MM.1S (cell line): ENCODE measurements around the gene ACER3.

Experiments
- DNase-seq: peaks from one replicate; pipeline ENCODE4 v3.0.0-alpha.2; 2015
- H2AFZ ChIP-seq: fragments of 300-600 bp; sonication (generic); 2 replicates; pipeline ENCODE4 v1.6.0; 2016; ENCODE audit warnings: antibody characterized with exemption, low read length
- H3F3A ChIP-seq: fragments of 300-600 bp; sonication (generic); 2 replicates; pipeline ENCODE4 v1.6.1; 2016; ENCODE audit warnings: mild to moderate bottlenecking, antibody characterized with exemption, low read length, moderate library complexity, mixed read lengths; ENCODE audit not compliant: insufficient read depth
- H3K27ac ChIP-seq: fragments of 300-600 bp; sonication (generic); 2 replicates; pipeline ENCODE4 v1.5.1; 2016; ENCODE audit warnings: mild to moderate bottlenecking, low read length
- H3K27me3 ChIP-seq: fragments of 300-600 bp; sonication (generic); replicated peaks from 2 replicates; pipeline ENCODE4 v1.6.0; 2016; ENCODE audit warnings: low read length; ENCODE audit not compliant: insufficient read depth
- H3K36me3 ChIP-seq: fragments of 300-600 bp; sonication (generic); replicated peaks from 2 replicates; pipeline ENCODE4 v1.6.1; 2016; ENCODE audit warnings: mild to moderate bottlenecking, low read length, mixed read lengths; ENCODE audit not compliant: insufficient read depth
- H3K4me1 ChIP-seq: fragments of 300-600 bp; sonication (generic); 2 replicates; pipeline ENCODE4 v1.6.1; 2016; ENCODE audit warnings: low read length, mixed read lengths
- H3K4me2 ChIP-seq: fragments of 300-600 bp; sonication (generic); 2 replicates; pipeline ENCODE4 v1.6.0; 2016; ENCODE audit warnings: low read depth, low read length
- H3K4me3 ChIP-seq: fragments of 300-600 bp; sonication (generic); 2 replicates; pipeline ENCODE4 v1.5.1; 2016; ENCODE audit warnings: low read length, mixed read lengths
- H3K79me2 ChIP-seq: fragments of 300-600 bp; sonication (generic); 2 replicates; pipeline ENCODE4 v1.6.1; 2016; ENCODE audit warnings: mixed run types, low read length, mixed read lengths
- H3K9ac ChIP-seq: fragments of 300-600 bp; sonication (generic); 2 replicates; pipeline ENCODE4 v1.6.1; 2016; ENCODE audit warnings: low read length, mixed read lengths
- H3K9me2 ChIP-seq: fragments of 300-600 bp; sonication (generic); replicated peaks from 2 replicates; pipeline ENCODE4 v1.6.1; 2016; ENCODE audit warnings: mild to moderate bottlenecking, low read length, mixed read lengths; ENCODE audit not compliant: insufficient read depth
- H3K9me3 ChIP-seq: fragments of 300-600 bp; sonication (generic); replicated peaks from 2 replicates; pipeline ENCODE4 v1.6.1; 2016; ENCODE audit warnings: mild to moderate bottlenecking, low read length, mixed read lengths; ENCODE audit not compliant: insufficient read depth
- H4K20me1 ChIP-seq: fragments of 300-600 bp; sonication (generic); 2 replicates; pipeline ENCODE4 v1.6.1; 2016; ENCODE audit warnings: mild to moderate bottlenecking, low read length, moderate library complexity, mixed read lengths; ENCODE audit not compliant: insufficient read depth
- EZH2 ChIP-seq: fragments of 300-600 bp; sonication (generic); optimal IDR thresholded peaks from 2 replicates; pipeline ENCODE3; 2017; ENCODE audit warnings: low read depth, mild to moderate bottlenecking, antibody characterized with exemption, low read length, mixed read lengths
- EZH2phosphoT487 ChIP-seq: fragments of 300-600 bp; sonication (generic); IDR thresholded peaks from 2 replicates; pipeline ENCODE4 v1.6.1; 2018; ENCODE audit warnings: antibody characterized with exemption, low read length
- TF ChIP-seq, protein P1 (sequence below): fragments of 300-600 bp; sonication (generic); IDR thresholded peaks from 2 replicates; pipeline ENCODE4 v1.5.1; 2016; ENCODE audit warnings: antibody characterized with exemption, low read length, mixed read lengths

ACER3 gene

DNA sequence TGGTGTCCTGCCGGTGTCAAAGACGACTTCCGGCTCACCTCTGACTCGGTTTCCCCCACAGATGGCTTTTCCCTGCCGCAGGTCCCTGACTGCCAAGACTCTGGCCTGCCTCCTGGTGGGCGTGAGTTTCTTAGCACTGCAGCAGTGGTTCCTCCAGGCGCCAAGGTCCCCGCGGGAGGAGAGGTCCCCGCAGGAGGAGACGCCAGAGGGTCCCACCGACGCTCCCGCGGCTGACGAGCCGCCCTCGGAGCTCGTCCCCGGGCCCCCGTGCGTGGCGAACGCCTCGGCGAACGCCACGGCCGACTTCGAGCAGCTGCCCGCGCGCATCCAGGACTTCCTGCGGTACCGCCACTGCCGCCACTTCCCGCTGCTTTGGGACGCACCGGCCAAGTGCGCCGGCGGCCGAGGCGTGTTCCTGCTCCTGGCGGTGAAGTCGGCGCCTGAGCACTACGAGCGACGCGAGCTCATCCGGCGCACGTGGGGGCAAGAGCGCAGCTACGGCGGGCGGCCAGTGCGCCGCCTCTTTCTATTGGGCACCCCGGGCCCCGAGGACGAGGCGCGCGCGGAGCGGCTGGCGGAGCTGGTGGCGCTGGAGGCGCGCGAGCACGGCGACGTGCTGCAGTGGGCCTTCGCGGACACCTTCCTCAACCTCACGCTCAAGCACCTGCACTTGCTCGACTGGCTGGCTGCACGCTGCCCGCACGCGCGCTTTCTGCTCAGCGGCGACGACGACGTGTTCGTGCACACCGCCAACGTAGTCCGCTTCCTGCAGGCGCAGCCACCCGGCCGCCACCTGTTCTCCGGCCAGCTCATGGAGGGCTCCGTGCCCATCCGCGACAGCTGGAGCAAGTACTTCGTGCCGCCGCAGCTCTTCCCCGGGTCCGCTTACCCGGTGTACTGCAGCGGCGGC, 179.0 kb downstream of the ACER3 start:
- Histone ChIP-seq H3K4me1 (no peaks in the 10 kb centered on the region), H3K27me3 (0 out of 2 replicates have a peak, but pooled peaks cover 3% of the 10 kb centered on the region), H3F3A (no peaks in the 10 kb centered on the region), H3K9me3 (no peaks in the 10 kb centered on the region), H3K9ac (no peak overlapping the region), H3K79me2 (no peaks in the 10 kb centered on the region), H3K27ac (no peak overlapping the region), H4K20me1 (no peaks in the 10 kb centered on the region), H3K4me3 (no peak overlapping the region), H3K9me2 (no peaks in the 10 kb centered on the region), H2AFZ (no peak overlapping the region), H3K4me2 (no peak overlapping the region), H3K36me3 (no peaks in the 10 kb centered on the region)
- DNase-seq = no peak
- TF ChIP-seq EZH2 = no peak
- TF ChIP-seq, protein P1, sequence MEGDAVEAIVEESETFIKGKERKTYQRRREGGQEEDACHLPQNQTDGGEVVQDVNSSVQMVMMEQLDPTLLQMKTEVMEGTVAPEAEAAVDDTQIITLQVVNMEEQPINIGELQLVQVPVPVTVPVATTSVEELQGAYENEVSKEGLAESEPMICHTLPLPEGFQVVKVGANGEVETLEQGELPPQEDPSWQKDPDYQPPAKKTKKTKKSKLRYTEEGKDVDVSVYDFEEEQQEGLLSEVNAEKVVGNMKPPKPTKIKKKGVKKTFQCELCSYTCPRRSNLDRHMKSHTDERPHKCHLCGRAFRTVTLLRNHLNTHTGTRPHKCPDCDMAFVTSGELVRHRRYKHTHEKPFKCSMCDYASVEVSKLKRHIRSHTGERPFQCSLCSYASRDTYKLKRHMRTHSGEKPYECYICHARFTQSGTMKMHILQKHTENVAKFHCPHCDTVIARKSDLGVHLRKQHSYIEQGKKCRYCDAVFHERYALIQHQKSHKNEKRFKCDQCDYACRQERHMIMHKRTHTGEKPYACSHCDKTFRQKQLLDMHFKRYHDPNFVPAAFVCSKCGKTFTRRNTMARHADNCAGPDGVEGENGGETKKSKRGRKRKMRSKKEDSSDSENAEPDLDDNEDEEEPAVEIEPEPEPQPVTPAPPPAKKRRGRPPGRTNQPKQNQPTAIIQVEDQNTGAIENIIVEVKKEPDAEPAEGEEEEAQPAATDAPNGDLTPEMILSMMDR = no peak
- TF ChIP-seq EZH2phosphoT487 = no peak

DNA sequence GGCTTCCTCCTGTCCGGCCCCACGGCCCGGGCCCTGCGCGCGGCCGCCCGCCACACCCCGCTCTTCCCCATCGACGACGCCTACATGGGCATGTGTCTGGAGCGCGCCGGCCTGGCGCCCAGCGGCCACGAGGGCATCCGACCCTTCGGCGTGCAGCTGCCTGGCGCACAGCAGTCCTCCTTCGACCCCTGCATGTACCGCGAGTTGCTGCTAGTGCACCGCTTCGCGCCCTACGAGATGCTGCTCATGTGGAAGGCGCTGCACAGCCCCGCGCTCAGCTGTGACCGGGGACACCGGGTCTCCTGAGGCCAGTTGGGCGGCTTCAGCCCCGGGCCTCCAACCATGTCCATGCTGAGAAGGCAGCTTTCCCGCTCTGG, 179.7 kb downstream of the ACER3 start:
- no peak overlapping the region for H3K4me2 ChIP-seq
- H2AFZ ChIP-seq = no peak overlapping the region
- H3K4me3 ChIP-seq = no peak overlapping the region
- H3K27me3 ChIP-seq = 0 out of 2 replicates have a peak, but pooled peaks cover 3% of the 10 kb centered on the region
- H3K27ac ChIP-seq = no peak overlapping the region
- H3K4me1 ChIP-seq = no peaks in the 10 kb centered on the region
- no peak overlapping the region for H3K9ac ChIP-seq
- no peak for DNase-seq
- no peaks in the 10 kb centered on the region for H3F3A ChIP-seq
- no peaks in the 10 kb centered on the region for H3K9me3 ChIP-seq
- H3K9me2 ChIP-seq = no peaks in the 10 kb centered on the region
- no peaks in the 10 kb centered on the region for H4K20me1 ChIP-seq
- TF ChIP-seq, protein P1 = no peak
- no peaks in the 10 kb centered on the region for H3K36me3 ChIP-seq
- no peaks in the 10 kb centered on the region for H3K79me2 ChIP-seq

GRCh38 chr11:77040889-77041288, 180.2 kb downstream of the ACER3 start:
- Histone ChIP-seq H3K9me2 (no peaks in the 10 kb centered on the region), H3K9me3 (no peaks in the 10 kb centered on the region), H3K4me3 (no peak overlapping the region), H3K9ac (no peak overlapping the region), H4K20me1 (no peaks in the 10 kb centered on the region), H3K27ac (no peak overlapping the region), H3K79me2 (no peaks in the 10 kb centered on the region), H3F3A (no peaks in the 10 kb centered on the region), H2AFZ (no peak overlapping the region), H3K36me3 (no peaks in the 10 kb centered on the region), H3K4me2 (no peak overlapping the region), H3K27me3 (0 out of 2 replicates have a peak, but pooled peaks cover 3% of the 10 kb centered on the region), H3K4me1 (0 out of 2 replicates have a peak, but pooled peaks cover 3% of the 10 kb centered on the region)
- no peak for DNase-seq
- TF ChIP-seq EZH2 (no peak), EZH2phosphoT487 (no peak)
- TF ChIP-seq, protein P1 = no peak
